Measurements from ENCODE around the gene ATP23. TPM values are rescaled to one million over a fixed set of nuclear protein-coding genes. Genes with fewer than 3 reads are reported as not detected.

The ATP23 gene
- total RNA-seq, 1 experiment from 2014 or later, result 4.7 TPM

DNA sequence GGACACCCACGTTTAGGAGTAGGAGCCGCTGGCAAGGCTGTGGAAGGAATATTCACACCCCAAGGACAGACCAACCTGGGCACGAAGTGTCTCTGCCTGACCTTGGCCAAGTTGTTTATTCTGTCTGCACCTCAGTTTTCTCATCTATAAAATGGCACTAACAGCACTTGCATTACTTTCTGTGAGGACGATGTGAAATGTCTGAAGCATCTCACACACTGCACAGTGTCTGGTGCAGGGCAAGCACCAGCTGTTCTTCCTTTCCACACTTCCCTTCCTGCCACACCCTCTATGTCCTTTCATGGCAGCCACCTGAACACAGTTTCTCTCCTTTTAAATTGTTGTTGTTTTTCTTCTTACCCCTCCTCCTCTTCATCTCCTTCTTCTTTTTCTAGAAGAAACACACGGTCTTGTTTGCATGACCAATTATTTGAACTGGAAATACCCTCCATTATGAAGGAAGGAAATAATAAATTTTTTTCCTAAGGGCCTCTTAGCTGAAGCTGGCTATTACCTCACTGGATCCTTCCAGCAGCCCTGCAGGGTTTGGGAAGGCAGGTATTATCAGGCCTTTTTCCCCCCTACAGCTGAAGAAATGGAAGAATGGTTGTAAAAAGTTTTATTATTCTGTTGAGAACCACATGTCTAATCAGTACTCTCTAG, 42.9 kb upstream of the ATP23 start:
- Mint-ChIP-seq H3K9me3 (no peaks in the 10 kb centered on the region), H3K4me3 (no peak overlapping the region), H3K27me3 (ENCODE audit: low read depth) (peaks cover 29% of the 10 kb centered on the region), H3K27ac (no peak overlapping the region), H3K36me3 (ENCODE audit: insufficient read depth in 1 of 3, low read depth in 3 of 3) (no peaks in the 10 kb centered on the region; a peak in 1 of 7 replicates), H3K4me1 (peaks cover 37 to 40% of the 10 kb centered on the region in 2 experiments)
- Histone ChIP-seq H4K91ac (ENCODE audit: insufficient read length, low read depth, low read length) (no peak overlapping the region), H4K8ac (replicated peaks; ENCODE audit: insufficient read length, low read depth, low read length) (no peak overlapping the region), H2BK12ac (ENCODE audit: insufficient read length, low read depth, low read length) (no peak overlapping the region), H3K27me3 (ENCODE audit: insufficient read depth, low read length) (peaks cover 4% of the 10 kb centered on the region; the same call in 1 of the 2 replicates), H3K14ac (ENCODE audit: insufficient read depth, low read length) (no peak overlapping the region), H3K56ac (ENCODE audit: insufficient read length, low read depth, low read length) (no peak overlapping the region), H3K23me2 (ENCODE audit: insufficient read length, low read depth, low read length, poor library complexity, severe bottlenecking) (peaks cover 12% of the 10 kb centered on the region), H3K9me3 (ENCODE audit: control insufficient read depth, low read depth, low read length) (no peaks in the 10 kb centered on the region), H4K20me1 (ENCODE audit: control insufficient read depth, insufficient read depth, insufficient read length) (no peaks in the 10 kb centered on the region), H2BK20ac (ENCODE audit: low read depth, low read length, poor library complexity, severe bottlenecking) (no peak overlapping the region), H3K9ac (ENCODE audit: extremely low read depth, insufficient read length, low read length) (no peak overlapping the region), H3K18ac (ENCODE audit: insufficient read length, low read depth, low read length) (no peak overlapping the region), H2BK120ac (ENCODE audit: low read depth, low read length, poor library complexity, severe bottlenecking) (no peak overlapping the region), H3K4ac (ENCODE audit: low read depth, low read length) (no peak overlapping the region), H2BK15ac (ENCODE audit: low read depth, low read length) (no peak overlapping the region), H3K4me2 (ENCODE audit: insufficient read depth, insufficient read length, low read length) (no peak overlapping the region), H3T11ph (ENCODE audit: low read length) (no peak overlapping the region), H3K27ac (ENCODE audit: insufficient read length, low read depth, low read length) (no peak overlapping the region), H3K79me2 (ENCODE audit: insufficient read depth, low read length) (no peaks in the 10 kb centered on the region), H3K4me1 (ENCODE audit: insufficient read depth, low read length) (peaks cover 15% of the 10 kb centered on the region; the same call in 1 of the 2 replicates), H2BK5ac (ENCODE audit: insufficient read length, low read length) (no peak overlapping the region), H2AFZ (ENCODE audit: low read length) (no peak overlapping the region), H2AK5ac (ENCODE audit: insufficient read length, low read length) (no peak overlapping the region), H4K5ac (ENCODE audit: insufficient read length, low read depth, low read length) (no peak overlapping the region), H3K23ac (ENCODE audit: insufficient read length, low read depth, low read length) (no peak overlapping the region), H3K79me1 (ENCODE audit: insufficient read depth, low read depth, low read length, poor library complexity, severe bottlenecking) (no peaks in the 10 kb centered on the region)
- TF ChIP-seq, protein P1, sequence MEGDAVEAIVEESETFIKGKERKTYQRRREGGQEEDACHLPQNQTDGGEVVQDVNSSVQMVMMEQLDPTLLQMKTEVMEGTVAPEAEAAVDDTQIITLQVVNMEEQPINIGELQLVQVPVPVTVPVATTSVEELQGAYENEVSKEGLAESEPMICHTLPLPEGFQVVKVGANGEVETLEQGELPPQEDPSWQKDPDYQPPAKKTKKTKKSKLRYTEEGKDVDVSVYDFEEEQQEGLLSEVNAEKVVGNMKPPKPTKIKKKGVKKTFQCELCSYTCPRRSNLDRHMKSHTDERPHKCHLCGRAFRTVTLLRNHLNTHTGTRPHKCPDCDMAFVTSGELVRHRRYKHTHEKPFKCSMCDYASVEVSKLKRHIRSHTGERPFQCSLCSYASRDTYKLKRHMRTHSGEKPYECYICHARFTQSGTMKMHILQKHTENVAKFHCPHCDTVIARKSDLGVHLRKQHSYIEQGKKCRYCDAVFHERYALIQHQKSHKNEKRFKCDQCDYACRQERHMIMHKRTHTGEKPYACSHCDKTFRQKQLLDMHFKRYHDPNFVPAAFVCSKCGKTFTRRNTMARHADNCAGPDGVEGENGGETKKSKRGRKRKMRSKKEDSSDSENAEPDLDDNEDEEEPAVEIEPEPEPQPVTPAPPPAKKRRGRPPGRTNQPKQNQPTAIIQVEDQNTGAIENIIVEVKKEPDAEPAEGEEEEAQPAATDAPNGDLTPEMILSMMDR (conservative IDR thresholded peaks at IDR 0.05), result no peak
- no peak for DNase-seq
- no CpG with 5 or more reads among the region's 5 CpGs for WGBS (ENCODE audit: extremely low coverage, insufficient read length, low lambda C conversion rate)
